IMR-90 (cell line): ENCODE data around the gene RPS6KA2. TPM values are rescaled to one million over a fixed set of nuclear protein-coding genes. Genes with fewer than 3 reads are reported as not detected.

Experiments used
- ATAC-seq: fragments of 200-7000 bp; cut with Tn5 transposase; 2 replicates; pipeline ENCODE4 v1.9.1; 2020; ENCODE audit warnings: low read depth, mild to moderate bottlenecking, moderate library complexity
- BruUV-seq: library from RNA; stranded (reverse); fragments of 400-500 nt; replicated peaks from 2 replicates; lab custom pipeline; 2021; lab: Mats Ljungman, UMichigan
- CTCF ChIA-PET: fragments of 300-600 bp; formaldehyde crosslinking; extraction: SDS; loops from one replicate; lab custom pipeline; 2021; ENCODE audit warnings: antibody characterized with exemption; lab: Yijun Ruan, JAX
- POLR2A ChIA-PET: fragments of 300-600 bp; sonication (Branson Sonifier 250); formaldehyde crosslinking; loops from one replicate; lab custom pipeline; 2022; ENCODE audit warnings: antibody characterized with exemption; ENCODE audit not compliant: unreplicated experiment; lab: Charles Lee
- DNase-seq: peaks from one replicate; pipeline ENCODE4 v3.0.0; 2013
- H2AFZ ChIP-seq: replicated peaks from 2 replicates; pipeline ENCODE3; 2013; ENCODE audit warnings: low read length, mild to moderate bottlenecking; ENCODE audit not compliant: poor library complexity
- H2AK5ac ChIP-seq: 2 replicates; pipeline ENCODE4 v1.6.1; 2013; ENCODE audit warnings: low read depth, low read length, inconsistent platforms
- H2AK9ac ChIP-seq: replicated peaks from 2 replicates; pipeline ENCODE3; 2013; ENCODE audit warnings: mild to moderate bottlenecking, low read depth, low read length, moderate library complexity; ENCODE audit not compliant: poor library complexity
- H2BK120ac ChIP-seq: 2 replicates; pipeline ENCODE4 v1.6.1; 2013; ENCODE audit warnings: low read depth, low read length, inconsistent platforms
- H2BK15ac ChIP-seq: 3 replicates; pipeline ENCODE4 v1.6.1; 2013; ENCODE audit warnings: low read depth, low read length, inconsistent platforms
- H2BK20ac ChIP-seq: 2 replicates; pipeline ENCODE4 v1.6.1; 2013; ENCODE audit warnings: low read depth, mild to moderate bottlenecking, inconsistent platforms, low read length, moderate library complexity
- H2BK5ac ChIP-seq: 2 replicates; pipeline ENCODE4 v1.6.1; 2013; ENCODE audit warnings: mild to moderate bottlenecking, low read depth, low read length, inconsistent platforms; ENCODE audit not compliant: poor library complexity, severe bottlenecking
- H3K14ac ChIP-seq: replicated peaks from 2 replicates; pipeline ENCODE4 v1.6.1; 2013; ENCODE audit warnings: low read depth, low read length, inconsistent platforms
- H3K18ac ChIP-seq: 2 replicates; pipeline ENCODE4 v1.6.1; 2013; ENCODE audit warnings: low read depth, low read length, control low read depth
- H3K23ac ChIP-seq: 2 replicates; pipeline ENCODE4 v1.6.1; 2013; ENCODE audit warnings: low read depth, low read length, inconsistent platforms
- H3K27ac ChIP-seq: 2 replicates; pipeline ENCODE4 v1.5.1; 2013; ENCODE audit warnings: mild to moderate bottlenecking, control low read depth, low read length; ENCODE audit not compliant: insufficient read depth
- H3K27me3 ChIP-seq: 2 replicates; pipeline ENCODE4 v1.6.1; 2013; ENCODE audit warnings: low read length; ENCODE audit not compliant: control insufficient read depth, insufficient read depth
- H3K36me3 ChIP-seq: 2 replicates; pipeline ENCODE4 v1.6.1; 2013; ENCODE audit warnings: low read length, mixed read lengths; ENCODE audit not compliant: control insufficient read depth, insufficient read depth
- H3K4ac ChIP-seq: 2 replicates; pipeline ENCODE4 v1.6.1; 2013; ENCODE audit warnings: low read depth, low read length, inconsistent platforms
- H3K4me1 ChIP-seq: 2 replicates; pipeline ENCODE4 v1.6.1; 2013; ENCODE audit warnings: low read length, mixed read lengths; ENCODE audit not compliant: control insufficient read depth, insufficient read depth
- H3K4me2 ChIP-seq: 2 replicates; pipeline ENCODE4 v1.6.1; 2013; ENCODE audit warnings: low read depth, mild to moderate bottlenecking, control low read depth, low read length, moderate library complexity
- H3K4me3 ChIP-seq: 2 replicates; pipeline ENCODE4 v1.5.1; 2013; ENCODE audit warnings: low read depth, mild to moderate bottlenecking, control low read depth, low read length, moderate library complexity; ENCODE audit not compliant: insufficient read depth
- H3K56ac ChIP-seq: 2 replicates; pipeline ENCODE4 v1.6.1; 2013; ENCODE audit warnings: low read length, inconsistent platforms; ENCODE audit not compliant: insufficient read depth; ENCODE audit errors: extremely low read depth
- H3K79me1 ChIP-seq, 2 experiments: 2 replicates each; pipeline ENCODE4 v1.6.1; 2013; ENCODE audit warnings: low read length in 2 of 2, inconsistent platforms in 1 of 2, low read depth in 1 of 2
- H3K9ac ChIP-seq: 2 replicates; pipeline ENCODE4 v1.6.1; 2013; ENCODE audit warnings: low read depth, low read length, control low read depth
- H3K9me1 ChIP-seq: 2 replicates; pipeline ENCODE4 v1.6.1; 2013; ENCODE audit warnings: low read length, inconsistent platforms; ENCODE audit not compliant: insufficient read depth
- H3K9me3 ChIP-seq: 2 replicates; pipeline ENCODE4 v1.6.1; 2013; ENCODE audit warnings: low read length; ENCODE audit not compliant: control insufficient read depth, insufficient read depth
- H4K20me1 ChIP-seq: 2 replicates; pipeline ENCODE4 v1.6.1; 2013; ENCODE audit warnings: low read length, inconsistent platforms; ENCODE audit not compliant: insufficient read depth
- H4K5ac ChIP-seq: 2 replicates; pipeline ENCODE4 v1.6.1; 2013; ENCODE audit warnings: mild to moderate bottlenecking, low read depth, low read length, control low read depth
- H4K8ac ChIP-seq, 2 experiments: 2 replicates each; pipeline ENCODE4 v1.6.1; 2013; ENCODE audit warnings: low read depth in 2 of 2, low read length in 2 of 2, control low read depth in 1 of 2, inconsistent platforms in 1 of 2
- H4K91ac ChIP-seq: 2 replicates; pipeline ENCODE4 v1.6.1; 2013; ENCODE audit warnings: low read depth, low read length, inconsistent platforms; ENCODE audit not compliant: insufficient read depth
- CHD1 ChIP-seq: IDR thresholded peaks from 2 replicates; pipeline ENCODE4 v1.6.1; 2012; ENCODE audit warnings: low read depth, low read length, improper control_type of control experiment
- FOS ChIP-seq: fragments of 150-350 bp; IDR thresholded peaks from 2 replicates; pipeline ENCODE4 v1.6.1; 2016; ENCODE audit warnings: low read depth, low read length
- MAZ ChIP-seq: IDR thresholded peaks from 2 replicates; pipeline ENCODE4 v1.6.1; 2012; ENCODE audit warnings: low read depth, mild to moderate bottlenecking, low read length, improper control_type of control experiment, moderate library complexity, borderline replicate concordance
- RAD21 ChIP-seq: IDR thresholded peaks from 2 replicates; pipeline ENCODE4 v1.6.1; 2012; ENCODE audit warnings: low read length, improper control_type of control experiment
- RFX5 ChIP-seq: IDR thresholded peaks from 2 replicates; pipeline ENCODE4 v1.8.0; 2012; ENCODE audit warnings: low read depth, mild to moderate bottlenecking, low read length, moderate library complexity
- SMC3 ChIP-seq: fragments of 150-350 bp; IDR thresholded peaks from 2 replicates; pipeline ENCODE4 v1.6.1; 2016; ENCODE audit warnings: low read depth, mild to moderate bottlenecking, antibody characterized with exemption, low read length, moderate library complexity
- WGBS, 2 experiments: methylation state at CpG; one replicate each; pipeline versions ENCODE4 v1.1.5 to v1.1.7; 2013; ENCODE audit warnings: missing lambda C conversion rate in 2 of 2; ENCODE audit not compliant: insufficient read length in 1 of 2; ENCODE audit errors: extremely low coverage in 2 of 2; 5-methylcytosine and 5-hydroxymethylcytosine counted together
- dilution Hi-C: fragments of 300-500 bp; cut with HindIII; formaldehyde crosslinking; loops from one replicate; pipeline ENCODE4 v1.14.3; 2018; ENCODE audit warnings: low sequenced_read_pairs; ENCODE audit not compliant: unreplicated experiment
- in situ Hi-C: fragments of 300-500 bp; cut with MboI; formaldehyde crosslinking; loops from 3 replicates; pipeline ENCODE4 v1.14.3; 2019; ENCODE audit warnings: low sequenced_read_pairs, inconsistent platforms, mixed read lengths
- intact Hi-C: fragments of 100-400 bp; cut with micrococcal nuclease; formaldehyde crosslinking; loops from 2 replicates; pipeline ENCODE4 v1.10.0; 2022
- polyA plus RNA-seq, 3 experiments: library from polyadenylated mRNA; depleted of rRNA; stranded (reverse); fragments of >200 nt; gene quantifications; 2 replicates each; pipeline ENCODE4 v1.2.3, GENCODE V29; 2012; ENCODE audit warnings: low replicate concordance in 1 of 3
- total RNA-seq: library from RNA; depleted of rRNA; stranded (reverse); fragments of >200 nt; gene quantifications from 2 replicates; pipeline ENCODE4 v1.2.3, GENCODE V29; 2012
- TF ChIP-seq, protein P1 (sequence below): fragments of 150-350 bp; IDR thresholded peaks from 2 replicates; pipeline ENCODE4 v1.6.1; 2016; ENCODE audit warnings: low read depth, mild to moderate bottlenecking, low read length, moderate library complexity, borderline replicate concordance
- TF ChIP-seq, protein P2 (sequence below): conservative IDR thresholded peaks from 2 replicates; pipeline ENCODE4 v1.5.1; 2012; ENCODE audit warnings: mild to moderate bottlenecking, low read depth, low read length, improper control_type of control experiment
- TF ChIP-seq, protein P3 (sequence below): fragments of 150-350 bp; IDR thresholded peaks from 2 replicates; pipeline ENCODE4 v1.6.1; 2017; ENCODE audit warnings: mild to moderate bottlenecking, antibody characterized with exemption, low read length, low read depth

Gene RPS6KA2
- total and polyA plus RNA-seq, 2 of the 4 experiments (the other 2 are of a cell fraction) = 26.9 to 31.3 TPM

DNA sequence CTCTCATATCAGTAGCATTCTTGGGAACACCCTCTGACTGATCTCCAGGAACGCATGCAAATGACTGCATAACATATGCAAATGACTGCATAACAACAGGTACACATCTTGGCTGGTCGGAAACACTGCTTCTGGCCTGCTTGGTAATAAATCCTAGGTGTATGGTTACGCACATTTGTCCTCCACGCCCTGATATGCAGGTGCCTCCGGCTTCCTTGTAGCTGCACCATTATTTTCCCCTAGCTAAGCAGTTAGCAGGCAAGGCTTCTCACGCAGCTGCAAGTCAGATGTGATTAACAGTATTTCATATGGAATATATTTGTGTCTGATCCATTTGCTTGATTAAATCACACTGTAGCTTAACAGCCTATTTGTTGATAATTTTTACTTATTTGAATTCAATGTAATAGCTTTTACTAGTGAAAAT is 5.9 kb downstream of the RPS6KA2 start:
- Histone ChIP-seq H3K56ac (no peak overlapping the region), H4K20me1 (peaks cover 8% of the 10 kb centered on the region; the same call in 1 of the 2 replicates), H3K36me3 (peaks cover 15% of the 10 kb centered on the region), H3K9ac (peak overlapping the region; percentile 79; the same call in 1 of the 2 replicates), H3K79me1 (peaks cover 43 to 72% of the 10 kb centered on the region in 2 experiments), H2BK20ac (peak overlapping the region; percentile 66), H3K4me1 (peaks cover 34% of the 10 kb centered on the region), H3K9me1 (peaks cover 34% of the 10 kb centered on the region), H3K14ac (peak overlapping the region; percentile 82), H3K18ac (peak overlapping the region; percentile 75), H3K27me3 (no peaks in the 10 kb centered on the region), H3K9me3 (no peaks in the 10 kb centered on the region), H4K91ac (peak overlapping the region; percentile 81; the same call in 1 of the 2 replicates), H2BK15ac (peak overlapping the region; percentile 74; the same call in 2 of the 3 replicates), H3K4me3 (no peak overlapping the region), H2BK120ac (peak overlapping the region; percentile 81), H3K4ac (peak overlapping the region; percentile 73), H2AK9ac (peak overlapping the region; percentile 8), H2BK5ac (peak overlapping the region; percentile 90), H3K4me2 (peak overlapping the region; percentile 69; the same call in 1 of the 2 replicates), H2AFZ (no peak overlapping the region), H4K5ac (peak overlapping the region; percentile 85), H3K27ac (peak overlapping the region; percentile 92), H2AK5ac (peak overlapping the region; percentile 88; the same call in 1 of the 2 replicates), H4K8ac (peak overlapping the region; percentile 29 to 67; a peak in 2 of 4 replicates), H3K23ac (peak overlapping the region; percentile 81)
- intact Hi-C loops (loop anchor here (2.0 kb wide), 1 partner anchor 48 kb away; no protein-coding TSS in a partner anchor), in situ Hi-C loops (no loop called here), dilution Hi-C loops (no loop called here)
- CTCF ChIA-PET = no interaction called here
- WGBS, 2 experiments = no CpG with 5 or more reads among the region's 6 CpGs
- POLR2A ChIA-PET = no interaction called here
- no peak for ATAC-seq
- no peak for DNase-seq
- TF ChIP-seq RAD21 (no peak), CHD1 (no peak), SMC3 (no peak), MAZ (no peak), FOS (no peak), RFX5 (no peak)
- TF ChIP-seq, protein P1, sequence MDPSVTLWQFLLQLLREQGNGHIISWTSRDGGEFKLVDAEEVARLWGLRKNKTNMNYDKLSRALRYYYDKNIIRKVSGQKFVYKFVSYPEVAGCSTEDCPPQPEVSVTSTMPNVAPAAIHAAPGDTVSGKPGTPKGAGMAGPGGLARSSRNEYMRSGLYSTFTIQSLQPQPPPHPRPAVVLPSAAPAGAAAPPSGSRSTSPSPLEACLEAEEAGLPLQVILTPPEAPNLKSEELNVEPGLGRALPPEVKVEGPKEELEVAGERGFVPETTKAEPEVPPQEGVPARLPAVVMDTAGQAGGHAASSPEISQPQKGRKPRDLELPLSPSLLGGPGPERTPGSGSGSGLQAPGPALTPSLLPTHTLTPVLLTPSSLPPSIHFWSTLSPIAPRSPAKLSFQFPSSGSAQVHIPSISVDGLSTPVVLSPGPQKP = no peak
- TF ChIP-seq, protein P2, sequence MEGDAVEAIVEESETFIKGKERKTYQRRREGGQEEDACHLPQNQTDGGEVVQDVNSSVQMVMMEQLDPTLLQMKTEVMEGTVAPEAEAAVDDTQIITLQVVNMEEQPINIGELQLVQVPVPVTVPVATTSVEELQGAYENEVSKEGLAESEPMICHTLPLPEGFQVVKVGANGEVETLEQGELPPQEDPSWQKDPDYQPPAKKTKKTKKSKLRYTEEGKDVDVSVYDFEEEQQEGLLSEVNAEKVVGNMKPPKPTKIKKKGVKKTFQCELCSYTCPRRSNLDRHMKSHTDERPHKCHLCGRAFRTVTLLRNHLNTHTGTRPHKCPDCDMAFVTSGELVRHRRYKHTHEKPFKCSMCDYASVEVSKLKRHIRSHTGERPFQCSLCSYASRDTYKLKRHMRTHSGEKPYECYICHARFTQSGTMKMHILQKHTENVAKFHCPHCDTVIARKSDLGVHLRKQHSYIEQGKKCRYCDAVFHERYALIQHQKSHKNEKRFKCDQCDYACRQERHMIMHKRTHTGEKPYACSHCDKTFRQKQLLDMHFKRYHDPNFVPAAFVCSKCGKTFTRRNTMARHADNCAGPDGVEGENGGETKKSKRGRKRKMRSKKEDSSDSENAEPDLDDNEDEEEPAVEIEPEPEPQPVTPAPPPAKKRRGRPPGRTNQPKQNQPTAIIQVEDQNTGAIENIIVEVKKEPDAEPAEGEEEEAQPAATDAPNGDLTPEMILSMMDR = no peak
- TF ChIP-seq, protein P3, sequence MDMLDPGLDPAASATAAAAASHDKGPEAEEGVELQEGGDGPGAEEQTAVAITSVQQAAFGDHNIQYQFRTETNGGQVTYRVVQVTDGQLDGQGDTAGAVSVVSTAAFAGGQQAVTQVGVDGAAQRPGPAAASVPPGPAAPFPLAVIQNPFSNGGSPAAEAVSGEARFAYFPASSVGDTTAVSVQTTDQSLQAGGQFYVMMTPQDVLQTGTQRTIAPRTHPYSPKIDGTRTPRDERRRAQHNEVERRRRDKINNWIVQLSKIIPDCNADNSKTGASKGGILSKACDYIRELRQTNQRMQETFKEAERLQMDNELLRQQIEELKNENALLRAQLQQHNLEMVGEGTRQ = no peak
- no TSS peak for BruUV-seq
